IPS-18a (cell line): Measurements from ENCODE around the gene TMEM132C.

Experiments
- H3K27ac ChIP-seq: one replicate; pipeline ENCODE4 v1.5.1; 2013; ENCODE audit warnings: low read length
- H3K27me3 ChIP-seq: one replicate; pipeline ENCODE4 v1.6.1; 2013; ENCODE audit warnings: mild to moderate bottlenecking, low read length; ENCODE audit not compliant: control insufficient read depth, insufficient read depth
- H3K36me3 ChIP-seq: one replicate; pipeline ENCODE4 v1.6.1; 2013; ENCODE audit warnings: low read depth, low read length; ENCODE audit not compliant: control insufficient read depth
- H3K4me1 ChIP-seq: one replicate; pipeline ENCODE4 v1.6.1; 2013; ENCODE audit warnings: low read depth, low read length; ENCODE audit not compliant: control insufficient read depth
- H3K4me3 ChIP-seq: one replicate; pipeline ENCODE4 v1.5.1; 2013; ENCODE audit warnings: low read length
- H3K9ac ChIP-seq: one replicate; pipeline ENCODE4 v1.6.1; 2013; ENCODE audit warnings: mild to moderate bottlenecking, low read length, moderate library complexity
- H3K9me3 ChIP-seq: one replicate; pipeline ENCODE4 v1.6.1; 2013; ENCODE audit warnings: low read depth, low read length; ENCODE audit not compliant: control insufficient read depth

Gene TMEM132C

GRCh38 chr12:128387811-128388422 is 120.9 kb downstream of the TMEM132C start:
- Histone ChIP-seq H3K9ac (no peak overlapping the region), H3K4me3 (no peak overlapping the region), H3K4me1 (no peaks in the 10 kb centered on the region), H3K36me3 (no peaks in the 10 kb centered on the region), H3K27me3 (peaks cover 41% of the 10 kb centered on the region), H3K27ac (no peak overlapping the region), H3K9me3 (peaks cover 21% of the 10 kb centered on the region)

GRCh38 chr12:128388461-128389000 is 121.6 kb downstream of the TMEM132C start:
- H3K36me3 ChIP-seq = no peaks in the 10 kb centered on the region
- peaks cover 26% of the 10 kb centered on the region for H3K9me3 ChIP-seq
- no peaks in the 10 kb centered on the region for H3K4me1 ChIP-seq
- H3K27me3 ChIP-seq = peaks cover 35% of the 10 kb centered on the region
- no peak overlapping the region for H3K27ac ChIP-seq
- H3K4me3 ChIP-seq = no peak overlapping the region
- no peak overlapping the region for H3K9ac ChIP-seq

GRCh38 chr12:128393346-128393745 is 126.4 kb downstream of the TMEM132C start:
- H3K9ac ChIP-seq = no peak overlapping the region
- no peak overlapping the region for H3K4me3 ChIP-seq
- no peaks in the 10 kb centered on the region for H3K4me1 ChIP-seq
- no peaks in the 10 kb centered on the region for H3K36me3 ChIP-seq
- peaks cover 26% of the 10 kb centered on the region for H3K9me3 ChIP-seq
- no peak overlapping the region for H3K27ac ChIP-seq
- no peaks in the 10 kb centered on the region for H3K27me3 ChIP-seq

- Histone ChIP-seq H3K36me3 (no peaks in the 10 kb centered on the region), H3K4me1 (no peaks in the 10 kb centered on the region), H3K27me3 (no peaks in the 10 kb centered on the region), H3K9me3 (peaks cover 26% of the 10 kb centered on the region), H3K9ac (no peak overlapping the region), H3K4me3 (no peak overlapping the region), H3K27ac (no peak overlapping the region)
These were observed 127.2 kb downstream of the TMEM132C start for GRCh38 chr12:128394137-128394536.

GRCh38 chr12:128399253-128399652 is 132.3 kb downstream of the TMEM132C start:
- H3K4me1 ChIP-seq = no peaks in the 10 kb centered on the region
- no peak overlapping the region for H3K4me3 ChIP-seq
- no peaks in the 10 kb centered on the region for H3K27me3 ChIP-seq
- H3K36me3 ChIP-seq = no peaks in the 10 kb centered on the region
- H3K27ac ChIP-seq = no peak overlapping the region
- H3K9ac ChIP-seq = no peak overlapping the region
- H3K9me3 ChIP-seq = peaks cover 21% of the 10 kb centered on the region

GRCh38 chr12:128402486-128403243 is 135.7 kb downstream of the TMEM132C start:
- no peaks in the 10 kb centered on the region for H3K4me1 ChIP-seq
- H3K4me3 ChIP-seq = no peak overlapping the region
- H3K9ac ChIP-seq = no peak overlapping the region
- no peak overlapping the region for H3K27ac ChIP-seq
- no peaks in the 10 kb centered on the region for H3K27me3 ChIP-seq
- H3K36me3 ChIP-seq = no peaks in the 10 kb centered on the region
- H3K9me3 ChIP-seq = peaks cover 14% of the 10 kb centered on the region

- no peaks in the 10 kb centered on the region for H3K27me3 ChIP-seq
- no peaks in the 10 kb centered on the region for H3K4me1 ChIP-seq
- H3K27ac ChIP-seq = no peak overlapping the region
- peaks cover 6% of the 10 kb centered on the region for H3K9me3 ChIP-seq
- no peak overlapping the region for H3K9ac ChIP-seq
- H3K36me3 ChIP-seq = no peaks in the 10 kb centered on the region
- no peak overlapping the region for H3K4me3 ChIP-seq
These were observed 141.7 kb downstream of the TMEM132C start for GRCh38 chr12:128408669-128409068.

GRCh38 chr12:128415036-128415560 is 148.1 kb downstream of the TMEM132C start:
- Histone ChIP-seq H3K27ac (no peak overlapping the region), H3K9ac (no peak overlapping the region)

GRCh38 chr12:128418944-128419343 is 152.0 kb downstream of the TMEM132C start:
- Histone ChIP-seq H3K27ac (no peak overlapping the region), H3K36me3 (no peaks in the 10 kb centered on the region), H3K4me1 (no peaks in the 10 kb centered on the region), H3K9ac (no peak overlapping the region), H3K9me3 (peaks cover 5% of the 10 kb centered on the region), H3K27me3 (no peaks in the 10 kb centered on the region), H3K4me3 (no peak overlapping the region)

More at GRCh38 chr12:128415036-128415560, 148.1 kb downstream of the TMEM132C start:
- Histone ChIP-seq H3K36me3 (no peaks in the 10 kb centered on the region), H3K4me3 (no peak overlapping the region), H3K4me1 (no peaks in the 10 kb centered on the region), H3K9me3 (peaks cover 3% of the 10 kb centered on the region), H3K27me3 (no peaks in the 10 kb centered on the region)

GRCh38 chr12:128420163-128420562 is 153.2 kb downstream of the TMEM132C start:
- H3K27ac ChIP-seq = no peak overlapping the region
- peaks cover 12% of the 10 kb centered on the region for H3K9me3 ChIP-seq
- H3K36me3 ChIP-seq = no peaks in the 10 kb centered on the region
- H3K27me3 ChIP-seq = no peaks in the 10 kb centered on the region
- no peak overlapping the region for H3K4me3 ChIP-seq
- H3K4me1 ChIP-seq = no peaks in the 10 kb centered on the region
- no peak overlapping the region for H3K9ac ChIP-seq

- H3K9ac ChIP-seq = no peak overlapping the region
- no peak overlapping the region for H3K27ac ChIP-seq
- no peaks in the 10 kb centered on the region for H3K4me1 ChIP-seq
- H3K9me3 ChIP-seq = peaks cover 12% of the 10 kb centered on the region
- H3K36me3 ChIP-seq = no peaks in the 10 kb centered on the region
- no peak overlapping the region for H3K4me3 ChIP-seq
- no peaks in the 10 kb centered on the region for H3K27me3 ChIP-seq
These were observed 154.4 kb downstream of the TMEM132C start for GRCh38 chr12:128421375-128421774.
